C4-2B (cell line): ENCODE results near the gene SIRT7.

Source experiments
- CTCF ChIP-seq: fragments of 450-650 bp; conservative IDR thresholded peaks from 2 replicates; pipeline ENCODE4 v1.5.1; 2017; ENCODE audit warnings: mild to moderate bottlenecking
- ZFX ChIP-seq: fragments of 450-650 bp; IDR thresholded peaks from 2 replicates; pipeline ENCODE4 v1.6.1; 2017

GRCh38 chr17:81939881-81940385, 22.0 kb upstream of the SIRT7 start:
- TF ChIP-seq CTCF (no peak), ZFX (no peak)
